Stimulated activated CD4-positive, alpha-beta T cell treated with anti-CD3 and anti-CD28 coated beads, Interleukin-1b, Interleukin-23, amount 100 ng/mL, for 48 hours (primary cell): Measurements from ENCODE around the gene FSHR.

Experiments
- DNase-seq: peaks from one replicate; pipeline ENCODE4 v3.0.0-alpha.2; 2020

FSHR gene

DNA sequence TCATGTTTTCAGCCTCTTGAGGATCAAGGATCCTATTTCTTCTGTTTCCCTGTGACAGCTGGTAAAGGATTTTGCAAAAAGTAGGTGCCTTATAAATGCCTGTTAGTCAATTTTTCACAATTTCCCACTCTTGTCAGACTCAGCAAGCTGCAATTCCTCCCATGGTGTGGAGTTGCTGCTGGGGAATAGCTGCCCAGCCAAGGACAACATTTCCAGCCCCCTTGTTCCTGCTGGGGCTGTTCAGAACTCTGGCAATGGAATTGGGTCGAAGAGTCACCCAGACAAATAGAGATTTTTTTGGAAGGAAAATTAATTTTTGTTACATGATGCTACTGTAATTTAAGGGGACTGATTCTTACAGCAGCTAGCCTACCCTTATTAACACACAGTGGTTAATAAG lies 43.7 kb downstream of the FSHR start:
- no peak for DNase-seq

DNA sequence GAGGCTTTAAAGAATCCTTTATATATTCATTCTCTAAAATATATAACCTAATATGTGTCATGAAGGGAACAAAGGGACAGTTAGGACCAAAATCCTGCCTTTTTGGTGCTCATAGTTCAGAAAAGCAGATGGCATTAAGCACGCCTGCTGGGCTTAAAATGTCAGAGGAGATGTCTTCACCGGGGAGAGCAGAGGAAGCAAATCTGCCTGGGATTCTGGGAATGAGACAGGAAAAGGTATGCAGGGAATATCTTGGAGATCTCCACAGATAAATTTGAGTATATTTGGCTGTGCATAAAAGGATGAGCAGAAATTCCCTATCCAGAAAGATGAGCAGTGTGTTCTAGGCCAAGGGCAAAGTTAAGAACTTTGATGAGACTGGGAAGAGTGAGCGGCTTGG lies 45.5 kb downstream of the FSHR start:
- DNase-seq, result no peak

- DNase-seq, result no peak
These were observed 45.9 kb downstream of the FSHR start for GRCh38 chr2:49108436-49108835.

DNA sequence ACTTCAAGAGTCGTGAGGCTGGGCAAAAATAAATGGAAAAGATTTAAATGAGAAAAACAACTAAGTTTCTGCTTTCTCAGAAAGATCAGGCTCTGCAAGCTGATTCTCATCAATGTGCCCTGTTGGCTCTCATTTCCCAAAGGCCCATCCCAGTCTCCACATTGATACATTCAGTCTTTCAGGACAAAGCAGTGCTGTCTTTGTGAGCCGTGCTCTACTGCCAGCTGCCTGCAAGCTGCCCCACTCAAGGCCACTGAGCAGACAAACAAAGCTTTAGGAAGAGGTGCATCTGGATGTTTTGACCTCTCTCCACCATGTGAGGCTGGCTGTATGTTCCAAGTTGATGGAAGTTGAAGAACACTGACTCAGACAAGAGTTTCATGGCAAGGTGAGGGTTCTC lies 48.8 kb downstream of the FSHR start:
- no peak for DNase-seq

DNA sequence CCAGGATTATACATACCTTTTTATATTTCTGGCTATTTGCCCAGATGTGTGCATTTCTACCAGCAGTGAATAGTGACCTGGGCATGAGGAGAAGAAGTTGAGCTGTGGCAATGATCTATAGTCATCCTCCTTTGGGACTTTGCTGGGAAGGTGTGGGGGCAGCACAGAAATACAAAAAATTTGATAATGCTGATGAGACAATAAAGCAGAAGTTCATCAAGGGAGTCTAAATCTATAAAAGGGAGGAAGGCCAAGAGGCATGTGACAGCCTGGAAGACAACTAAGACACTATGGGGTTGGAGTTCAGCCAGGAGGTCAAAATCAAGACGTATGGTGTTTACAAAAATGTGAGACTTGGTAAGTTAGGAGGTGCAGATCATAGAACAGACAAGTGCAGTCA lies 52.2 kb downstream of the FSHR start:
- no peak for DNase-seq

DNA sequence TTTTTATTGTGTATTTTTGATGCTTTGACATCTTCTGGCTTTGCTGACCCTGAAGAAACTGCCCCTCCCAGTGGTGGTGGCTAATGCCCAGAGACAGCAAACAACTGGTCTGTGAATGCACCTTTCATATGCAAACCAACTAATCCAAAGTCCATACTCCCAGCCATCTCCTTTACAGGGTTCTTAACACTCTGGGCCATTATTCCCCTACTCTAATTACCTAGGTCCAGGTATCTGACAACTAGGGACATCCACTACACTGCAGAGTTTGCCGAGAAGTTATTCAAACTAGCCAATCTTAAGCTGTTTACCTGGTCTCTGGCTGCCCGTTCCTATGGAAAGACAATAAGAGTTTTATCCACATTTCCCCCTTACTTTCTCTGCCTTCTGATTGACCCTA lies 73.6 kb downstream of the FSHR start:
- DNase-seq, result no peak

- no peak for DNase-seq
These were observed 83.6 kb downstream of the FSHR start for GRCh38 chr2:49070716-49071115.

DNA sequence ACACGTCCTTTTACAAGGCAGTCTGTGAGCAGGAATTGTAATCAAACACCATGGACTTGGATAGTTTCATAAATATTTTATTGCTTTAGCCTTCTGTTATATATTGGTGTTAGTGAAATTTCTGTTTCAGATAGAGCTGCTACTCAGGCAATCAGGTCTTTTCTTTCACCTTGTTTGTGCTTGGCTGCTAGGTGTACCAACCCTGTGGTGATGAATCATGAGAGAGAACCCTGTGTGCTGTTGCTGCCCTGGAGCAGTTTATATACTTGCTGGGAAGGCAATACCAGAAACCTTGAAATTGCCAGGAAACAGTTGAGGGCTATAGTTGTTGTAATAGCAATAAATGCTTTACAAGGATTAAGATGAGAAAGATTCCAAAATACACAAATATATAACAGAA lies 84.5 kb downstream of the FSHR start:
- DNase-seq, result no peak

- DNase-seq, result no peak
These were observed 85.7 kb downstream of the FSHR start for GRCh38 chr2:49068613-49069012.

GRCh38 chr2:49067971-49068370 lies 86.3 kb downstream of the FSHR start:
- no peak for DNase-seq

DNA sequence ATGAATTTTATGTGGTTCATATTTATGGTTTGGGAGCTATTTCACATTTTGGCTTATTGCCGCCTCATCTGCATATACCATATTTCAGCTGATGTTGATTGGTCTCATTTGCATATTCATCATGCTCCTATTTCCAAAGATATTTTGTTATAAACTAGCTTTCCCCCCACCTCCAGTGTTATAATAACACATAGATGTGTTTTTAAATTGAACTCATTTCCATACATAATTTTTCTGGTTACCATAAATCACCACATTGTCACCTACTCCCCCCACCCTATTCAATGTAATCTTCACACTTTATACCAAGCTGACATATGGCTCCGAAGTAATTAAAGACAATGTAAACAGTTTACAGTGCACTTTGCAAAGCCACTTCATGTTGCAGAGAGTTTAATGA lies 101.2 kb downstream of the FSHR start:
- no peak for DNase-seq

DNA sequence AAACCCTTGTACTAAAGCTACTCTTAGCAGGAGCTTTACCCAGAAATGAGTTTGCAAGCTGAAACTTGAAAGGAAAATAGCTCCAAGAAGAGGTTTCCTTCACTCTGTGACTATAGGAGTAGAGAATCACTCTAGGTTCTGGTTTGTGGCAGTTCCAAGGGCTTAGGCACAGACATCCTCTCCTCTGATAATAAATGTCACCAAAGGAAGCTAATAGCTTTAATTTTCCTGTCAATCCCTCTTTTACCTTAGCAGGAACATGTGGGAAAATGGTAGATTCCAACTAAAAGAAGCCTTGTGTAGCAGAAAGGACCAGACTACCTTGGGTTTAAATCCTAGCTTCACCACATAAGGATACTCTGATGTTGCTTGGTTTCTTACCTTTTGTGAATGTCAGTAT lies 104.0 kb downstream of the FSHR start:
- DNase-seq, result no peak

GRCh38 chr2:49049161-49049560 lies 105.2 kb downstream of the FSHR start:
- no peak for DNase-seq

DNA sequence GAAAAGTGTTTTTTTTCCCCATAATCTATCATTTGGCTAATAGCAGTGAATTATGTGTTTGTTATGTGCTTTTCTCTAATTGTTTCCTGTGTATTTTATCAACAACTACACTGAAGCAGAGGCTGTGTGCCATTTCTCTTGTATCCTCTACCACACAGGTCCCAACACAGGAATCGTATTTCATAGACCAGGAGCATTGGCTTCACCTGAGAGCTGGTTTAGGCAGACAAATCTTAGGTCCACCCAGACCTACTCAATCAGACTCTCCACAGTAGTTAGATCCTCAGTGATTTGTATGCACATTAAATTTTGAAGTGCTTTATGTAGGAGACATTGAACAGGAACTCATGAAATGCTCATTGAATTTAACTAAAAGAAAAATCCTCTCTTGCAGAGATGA lies 109.2 kb downstream of the FSHR start:
- no peak for DNase-seq

- DNase-seq, result no peak
These were observed 109.8 kb downstream of the FSHR start for GRCh38 chr2:49044350-49045079.

GRCh38 chr2:49043405-49043982 lies 110.8 kb downstream of the FSHR start:
- DNase-seq, result no peak

DNA sequence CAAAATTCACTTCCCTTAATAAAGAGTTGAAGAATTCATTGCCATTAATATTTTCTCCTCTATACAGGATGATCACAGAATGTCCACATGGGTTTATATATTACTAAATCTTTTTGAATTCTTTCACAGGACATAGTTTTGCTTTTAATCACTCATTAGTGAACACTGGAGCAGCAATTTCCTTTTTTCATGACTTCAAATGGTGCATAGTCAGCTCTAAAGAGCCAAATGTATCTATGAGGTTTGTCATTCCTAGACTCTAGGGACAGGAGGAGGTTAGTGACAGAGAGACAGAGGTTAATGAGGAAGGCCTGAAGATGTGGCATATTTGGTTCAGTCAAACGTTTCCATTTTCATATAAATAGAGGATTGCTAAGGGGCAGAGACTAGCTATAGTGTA lies 111.8 kb downstream of the FSHR start:
- DNase-seq, result no peak

DNA sequence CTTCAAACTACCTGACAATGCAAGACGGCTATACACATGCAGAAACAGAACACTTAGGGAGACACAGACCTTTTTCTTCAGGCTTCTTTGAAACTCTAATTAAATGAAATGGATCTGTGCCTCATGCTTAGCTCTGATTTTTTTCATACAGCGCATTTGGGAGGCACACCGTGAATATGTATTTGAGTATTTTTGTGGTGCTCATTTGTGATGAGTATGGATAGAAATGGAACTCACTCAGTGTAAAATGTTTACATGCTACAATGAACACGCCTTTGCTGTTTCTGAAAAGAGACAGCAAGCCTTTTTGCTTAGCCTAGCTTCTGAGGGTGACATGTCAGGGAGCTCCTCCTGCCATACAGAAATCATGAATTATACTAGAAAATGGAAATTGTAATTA lies 113.3 kb downstream of the FSHR start:
- no peak for DNase-seq

GRCh38 chr2:49037197-49037596 lies 117.1 kb downstream of the FSHR start:
- no peak for DNase-seq

- DNase-seq, result no peak
These were observed 118.8 kb downstream of the FSHR start for GRCh38 chr2:49035481-49035880.

GRCh38 chr2:49033394-49034185 lies 120.7 kb downstream of the FSHR start:
- DNase-seq, result no peak

DNA sequence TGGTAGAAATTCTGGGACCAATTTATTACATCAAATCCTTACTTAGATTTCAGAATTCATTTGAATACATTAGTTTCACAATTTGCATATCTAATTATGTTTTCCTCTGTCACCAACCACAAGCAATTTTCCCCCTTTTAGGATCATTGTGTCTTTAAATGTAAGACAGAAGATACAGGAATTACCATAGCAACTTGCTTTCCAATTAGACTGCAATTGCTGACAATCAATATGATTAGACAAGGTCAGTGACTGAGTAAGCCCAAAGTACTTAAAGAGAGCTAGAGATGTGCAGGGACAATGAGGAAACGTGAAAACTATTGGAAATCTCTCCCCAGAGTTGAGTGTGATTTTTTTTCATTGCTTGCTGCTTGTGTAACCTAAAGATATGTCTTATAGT lies 121.4 kb downstream of the FSHR start:
- DNase-seq, result no peak

GRCh38 chr2:49032126-49032525 lies 122.2 kb downstream of the FSHR start:
- no peak for DNase-seq

DNA sequence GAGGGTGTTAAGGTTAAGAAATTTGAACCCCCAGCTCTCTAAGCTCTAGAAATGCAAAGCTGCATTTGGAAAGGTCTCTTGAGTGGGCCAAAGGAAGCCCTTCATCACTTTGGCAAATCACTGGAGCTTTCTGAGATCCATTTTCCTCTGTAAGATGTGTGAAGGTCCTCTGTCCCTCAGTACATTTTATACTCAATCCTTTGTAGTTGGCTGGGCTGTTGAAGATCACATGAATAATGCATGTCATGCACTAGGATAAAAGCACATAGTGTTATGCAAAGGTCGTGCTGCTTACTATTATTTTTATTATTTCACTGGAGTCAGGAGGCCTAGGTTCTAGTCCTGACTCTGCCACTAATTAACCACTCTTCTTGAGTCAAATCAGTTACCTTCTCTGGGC lies 124.9 kb downstream of the FSHR start:
- DNase-seq, result no peak
